Activated CD8-positive, alpha-beta memory T cell treated with anti-CD3 and anti-CD28 coated beads for 24 hours (primary cell): ENCODE data around the gene TUBB.
"Not testable (repeated sequence)": the region's sequence is repeated elsewhere in the genome, so short reads cannot be mapped to it uniquely, and the experiment has no call there.

Source experiments
- DNase-seq: peaks from one replicate; pipeline ENCODE4 v3.0.0-alpha.2; 2020

The TUBB gene

DNA sequence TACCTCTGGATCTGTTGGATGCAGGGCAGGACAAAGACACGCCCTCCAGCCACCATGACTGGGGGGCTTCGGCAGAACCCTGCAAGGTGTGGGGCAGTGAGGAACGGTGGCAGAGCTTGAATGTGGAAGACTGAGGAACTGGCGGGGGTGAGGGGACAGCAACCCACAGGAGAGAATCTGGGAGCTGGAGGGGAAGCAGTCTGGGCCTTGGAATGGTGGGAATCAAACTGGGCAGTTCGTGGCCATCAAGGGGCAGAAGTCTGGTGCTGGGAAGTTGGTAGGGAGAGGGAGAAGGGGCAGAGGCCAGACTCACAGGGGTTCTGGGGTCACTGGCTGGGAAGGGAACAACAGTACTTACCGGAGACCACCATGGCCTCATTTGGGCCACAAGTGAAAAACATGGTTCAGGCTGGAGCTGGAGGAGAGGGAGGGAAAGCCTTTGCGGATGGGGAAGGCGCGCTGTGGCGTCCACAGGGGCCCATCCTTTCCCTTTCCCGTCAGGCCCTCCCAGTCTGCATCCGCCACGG lies 21.7 kb downstream of the TUBB start:
- peak; percentile 79 for DNase-seq

DNA sequence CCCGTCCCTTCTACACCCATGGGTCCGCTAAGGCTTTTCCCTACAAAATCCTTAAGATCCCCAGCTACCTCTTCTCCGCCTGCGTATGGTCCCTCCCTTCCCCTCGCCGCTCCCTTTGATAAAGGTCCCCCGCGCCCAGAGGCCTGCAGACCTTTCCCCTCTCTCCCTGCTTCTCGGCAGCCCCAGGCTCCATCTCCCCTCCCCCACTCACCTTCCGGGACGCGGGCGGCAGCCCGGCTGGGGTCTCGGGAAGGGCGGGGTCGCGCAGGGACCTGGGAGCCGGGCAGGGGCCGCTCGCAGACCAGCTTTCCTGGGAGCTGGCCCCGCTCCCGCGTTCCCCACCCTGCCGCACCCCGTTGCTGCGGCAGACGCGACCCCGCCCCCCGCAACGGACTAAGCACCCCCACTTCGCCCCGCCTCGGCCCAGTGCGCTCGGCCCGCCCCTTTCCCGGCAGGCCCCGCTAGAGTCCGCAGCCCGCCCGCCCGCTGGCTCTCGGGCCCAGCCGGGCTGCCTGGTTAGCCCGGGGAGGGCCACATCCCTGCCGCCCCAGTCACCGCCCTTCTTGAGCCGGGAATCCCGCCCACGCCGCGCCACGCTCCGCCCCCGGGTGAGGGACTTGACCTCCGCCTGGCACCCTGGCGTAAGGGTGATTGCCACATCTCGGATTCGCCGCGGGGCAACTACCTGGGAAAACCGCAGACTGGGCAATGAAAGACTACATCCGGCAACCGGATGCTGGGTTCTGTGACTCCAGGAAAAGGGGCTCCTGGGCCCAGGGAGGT lies 22.4 kb downstream of the TUBB start, which contains the start of gene FLOT1:
Gene FLOT1 (minus strand): TSS at position 372 of the 783 bp plus-strand sequence. CDS start 498 bp downstream, outside the sequence.
- peak; percentile 99 for DNase-seq

DNA sequence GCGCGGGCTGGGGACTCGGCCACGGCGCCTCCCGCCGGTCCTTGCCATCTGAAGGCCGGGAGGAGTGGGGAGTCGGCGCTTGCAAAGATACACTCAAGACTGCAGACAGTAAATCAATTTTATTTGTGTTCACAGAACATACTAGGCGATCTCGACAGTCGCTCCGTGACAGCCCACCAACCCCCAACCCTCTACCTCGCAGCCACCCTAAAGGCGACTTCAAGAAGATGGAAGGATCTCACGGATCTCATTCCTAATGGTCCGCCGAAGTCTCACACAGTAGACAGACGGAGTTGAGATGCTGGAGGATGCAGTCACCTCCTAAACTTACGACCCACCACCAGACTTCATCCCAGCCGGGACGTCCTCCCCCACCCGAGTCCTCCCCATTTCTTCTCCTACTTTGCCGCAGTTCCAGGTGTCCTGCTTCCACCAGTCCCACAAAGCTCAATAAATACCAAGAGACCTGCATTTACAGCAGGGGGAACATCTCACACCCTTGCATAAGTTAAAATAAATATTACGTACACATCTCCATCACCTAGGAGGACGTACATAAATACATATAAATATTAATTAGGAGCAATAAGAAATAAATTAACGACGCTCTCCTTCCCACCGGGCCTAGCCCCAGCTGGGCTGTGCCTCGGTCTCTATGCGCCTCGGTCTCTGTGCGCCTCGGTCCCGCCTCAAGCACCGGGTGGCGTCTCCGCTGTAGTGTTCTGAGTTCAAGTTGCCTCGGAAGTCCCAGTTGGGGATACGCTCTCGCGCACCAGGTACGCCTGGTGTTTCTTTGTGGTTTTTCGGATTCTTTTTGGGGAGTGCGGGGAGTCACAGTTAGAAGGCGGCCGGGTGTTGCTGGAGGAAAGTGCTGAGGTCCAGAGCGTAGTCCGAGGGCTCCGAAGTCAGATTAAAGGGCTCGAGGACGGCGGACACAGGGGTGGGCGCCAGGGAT lies 23.2 kb downstream of the TUBB start:
- DNase-seq: peak; percentile 83

DNA sequence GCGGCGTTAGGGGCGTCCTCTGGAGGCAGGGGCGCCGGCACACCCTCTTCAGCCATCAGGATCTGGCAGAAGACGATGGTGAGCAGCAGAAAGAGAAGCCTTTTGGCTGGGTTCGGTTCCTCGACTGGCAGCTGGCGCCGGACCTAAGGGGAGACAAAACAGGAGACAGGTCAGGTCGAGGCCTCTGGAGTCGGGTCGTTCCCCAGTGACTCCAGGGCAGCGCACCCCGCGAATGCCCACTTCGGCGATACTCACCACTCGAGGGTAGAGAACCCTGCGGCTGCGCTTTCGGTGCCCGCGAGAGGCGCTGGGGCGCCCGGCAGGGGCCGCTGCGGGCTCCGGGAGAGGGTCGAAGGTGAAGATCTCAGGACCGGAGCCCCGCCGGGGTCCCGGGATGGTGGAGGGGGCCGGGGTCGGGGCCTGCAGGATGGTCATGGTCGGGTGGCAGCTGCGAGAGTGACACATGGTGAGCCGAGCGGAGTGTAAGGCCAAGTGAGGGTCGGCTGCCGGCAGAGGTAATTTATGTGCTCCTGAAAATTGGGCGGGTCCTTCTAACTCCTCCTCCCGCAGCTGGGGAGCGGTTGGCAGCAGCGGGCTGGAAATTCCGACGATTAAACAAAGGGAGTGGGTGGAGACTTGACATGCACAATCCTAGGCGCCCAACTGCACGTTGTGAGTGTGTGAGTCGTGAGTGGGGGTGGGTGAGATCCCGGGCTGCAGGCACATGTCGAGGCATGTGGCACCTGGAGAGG lies 24.1 kb downstream of the TUBB start, which contains the start of gene IER3:
Gene IER3 (minus strand): TSS at position 494 of the 752 bp plus-strand sequence. CDS start 29 bp downstream, at position 465.
- peak; percentile 98 for DNase-seq

DNA sequence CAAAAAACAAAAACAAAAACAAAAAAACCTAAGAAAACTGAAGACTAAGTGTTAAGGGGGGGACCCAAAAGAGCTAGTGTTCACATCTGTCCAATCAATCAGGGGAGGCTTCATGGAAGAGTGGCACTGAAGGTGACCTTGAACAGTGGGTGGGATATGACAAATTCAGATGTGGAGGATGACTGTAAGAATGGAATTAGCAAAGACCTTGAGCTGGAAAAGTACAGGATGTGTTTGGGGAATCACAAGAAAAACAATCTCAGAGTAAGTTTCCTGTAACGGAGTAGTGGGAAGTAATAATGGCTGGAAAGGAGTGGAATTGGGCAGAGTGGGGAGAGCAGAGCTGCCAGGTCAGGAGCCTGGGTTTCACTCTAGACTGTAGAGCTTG lies 27.1 kb downstream of the TUBB start:
- DNase-seq: no peak

DNA sequence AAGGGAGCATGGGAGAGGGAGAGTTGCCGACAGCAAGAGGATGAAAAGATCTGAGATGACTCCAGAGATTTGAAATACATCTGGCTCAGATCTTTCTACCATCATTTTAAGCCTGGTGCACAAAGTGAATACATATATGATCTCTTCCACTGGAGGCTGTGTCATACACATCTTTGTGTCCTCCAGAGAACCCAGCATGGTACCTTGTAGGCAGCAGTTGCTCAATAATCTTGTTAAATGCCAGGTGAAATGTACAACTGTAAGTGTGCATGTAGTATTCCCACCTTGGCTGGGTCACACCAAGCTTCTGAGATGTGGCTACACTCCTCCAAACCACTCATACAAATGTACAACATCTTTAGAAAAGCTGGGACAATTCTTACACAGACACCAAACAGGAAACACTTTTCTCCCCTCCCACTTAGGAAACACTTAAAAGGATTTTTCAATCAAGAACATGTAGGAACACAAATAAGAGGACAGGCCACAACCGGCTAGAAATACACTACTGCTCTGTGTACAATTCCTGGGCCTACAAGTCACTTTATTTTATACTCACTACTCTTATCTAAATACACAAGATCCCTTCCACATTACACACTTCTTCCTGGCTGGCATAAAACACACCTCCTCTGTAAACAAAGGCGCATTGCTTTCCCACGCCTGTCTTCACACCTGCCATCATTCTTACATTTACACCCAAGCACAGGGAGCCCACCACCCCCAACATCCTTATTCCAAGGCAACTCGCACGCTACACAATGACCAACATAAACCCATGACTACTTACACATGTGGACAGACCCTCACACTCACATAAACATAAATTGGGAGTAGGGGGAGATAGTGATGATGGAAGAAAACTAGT lies 28.0 kb downstream of the TUBB start:
- no peak for DNase-seq

DNA sequence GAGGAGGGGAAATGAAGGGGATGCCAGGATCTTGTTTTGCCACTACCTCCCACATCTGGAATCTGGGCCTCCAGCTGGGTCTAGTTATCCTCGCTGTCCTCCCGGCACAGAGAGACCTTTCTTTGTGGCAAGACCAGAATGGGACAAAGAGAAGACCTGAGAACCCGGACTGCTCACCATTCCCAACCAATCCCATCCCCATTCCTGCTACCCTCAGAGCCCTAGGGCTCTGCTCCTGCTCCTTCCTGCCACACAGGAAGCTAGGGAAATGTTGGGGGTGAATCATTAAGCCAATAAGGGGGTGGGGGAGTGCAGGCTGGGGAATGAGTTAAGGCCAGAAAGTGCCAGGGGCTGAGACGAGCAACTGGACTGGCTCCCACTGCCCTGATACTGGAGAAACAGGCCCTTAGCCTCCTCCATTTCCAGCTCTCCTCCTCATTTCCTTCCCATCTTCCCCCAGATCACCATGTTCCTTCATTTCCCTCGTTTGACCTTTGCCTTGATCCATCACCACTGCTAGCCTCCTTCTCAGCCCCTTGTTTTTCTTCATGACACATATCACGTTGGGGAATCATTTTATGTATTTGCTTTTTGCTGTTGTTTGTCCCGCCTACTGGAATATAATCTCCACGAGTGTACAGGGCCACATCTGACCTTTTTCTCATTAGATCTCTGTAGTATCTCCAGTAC lies 28.8 kb downstream of the TUBB start:
- no peak for DNase-seq

DNA sequence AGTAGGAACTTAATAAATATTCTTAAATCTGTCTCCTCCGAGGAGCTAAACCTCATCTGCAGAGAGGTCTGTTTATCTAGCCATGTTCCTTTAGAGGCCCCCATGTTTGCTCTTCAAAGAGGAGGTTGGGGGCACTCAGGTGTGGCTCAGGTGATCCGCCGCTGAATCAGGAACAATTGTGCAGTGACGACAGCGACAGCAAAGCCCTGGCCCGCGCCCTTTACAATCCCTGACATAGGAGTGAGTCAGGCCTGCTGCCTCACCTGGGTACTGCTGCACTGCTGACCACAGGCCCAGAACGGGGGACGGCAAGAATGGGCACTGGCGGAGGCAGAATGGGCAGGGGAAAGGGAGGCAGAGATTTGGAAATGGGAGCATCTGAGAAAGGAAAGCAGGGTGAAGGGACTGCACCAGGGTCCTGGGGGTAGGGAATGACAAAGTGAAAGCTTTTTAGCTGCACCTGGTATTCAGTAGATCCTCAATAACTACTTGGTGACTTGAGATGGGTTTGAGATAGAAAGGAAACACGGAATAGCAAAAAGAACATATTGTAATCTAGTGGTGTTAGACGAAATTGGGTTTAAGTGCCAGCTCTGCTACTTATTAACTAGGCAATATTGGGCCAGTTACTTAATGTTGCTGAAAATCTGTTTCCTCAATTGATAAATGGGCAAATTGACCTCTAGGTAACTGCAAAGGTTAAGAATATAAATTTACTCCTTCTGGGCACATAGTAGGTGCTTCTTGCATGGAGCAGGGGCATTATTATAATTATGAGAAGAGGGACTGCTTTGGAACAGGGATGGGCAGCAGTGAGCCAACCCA lies 29.6 kb downstream of the TUBB start:
- no peak for DNase-seq

DNA sequence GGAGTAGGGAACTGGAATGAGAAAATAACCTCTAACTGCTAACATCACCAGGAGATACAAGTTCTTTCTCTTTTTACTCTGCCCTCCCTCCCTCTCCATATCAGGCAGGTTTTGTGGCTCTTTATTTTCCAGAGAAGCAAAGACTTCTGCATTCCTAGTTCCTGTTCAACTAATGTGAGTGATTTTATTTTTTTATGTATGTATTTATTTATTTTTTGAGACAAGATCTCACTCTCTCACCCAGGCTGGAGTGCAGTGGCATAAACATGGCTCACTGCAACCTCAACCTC lies 30.2 kb downstream of the TUBB start:
- DNase-seq: no peak

DNA sequence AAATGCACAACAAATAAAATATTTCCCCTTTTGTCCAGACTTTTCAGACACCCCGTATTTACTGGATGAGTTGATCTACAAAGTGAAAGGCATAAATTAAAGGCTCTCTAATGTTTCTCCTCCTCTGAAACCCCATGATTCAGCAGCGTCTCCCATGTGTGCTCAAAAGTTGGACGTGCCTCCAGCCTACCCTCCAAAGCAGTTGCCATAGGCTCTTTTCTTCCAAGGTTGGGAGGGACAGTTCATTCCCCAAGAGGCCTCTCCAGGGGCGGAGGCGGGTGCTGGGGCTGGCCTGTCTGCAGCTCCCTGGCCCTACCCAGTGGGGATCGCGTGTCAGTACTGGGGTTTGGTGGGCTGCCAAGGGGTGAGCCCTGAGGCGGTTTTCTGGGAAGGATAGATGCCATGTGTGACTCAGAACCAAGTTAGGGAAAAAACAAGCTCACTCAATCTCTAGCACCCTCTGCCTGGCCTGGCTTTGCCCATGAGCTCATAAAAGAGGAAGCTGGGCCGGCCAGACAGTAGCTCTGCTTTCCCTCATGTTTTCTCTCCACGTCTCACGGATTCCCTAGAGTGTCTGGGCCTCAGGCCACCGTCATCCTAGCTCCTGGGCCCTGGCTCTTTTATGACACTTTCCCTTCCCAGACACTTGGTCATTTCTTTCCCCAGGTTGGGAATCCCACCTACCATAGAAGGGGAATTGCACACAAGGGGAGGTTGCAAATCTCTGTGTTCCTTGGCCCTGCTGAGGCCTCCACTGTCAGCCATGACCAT lies 32.2 kb downstream of the TUBB start:
- no peak for DNase-seq

DNA sequence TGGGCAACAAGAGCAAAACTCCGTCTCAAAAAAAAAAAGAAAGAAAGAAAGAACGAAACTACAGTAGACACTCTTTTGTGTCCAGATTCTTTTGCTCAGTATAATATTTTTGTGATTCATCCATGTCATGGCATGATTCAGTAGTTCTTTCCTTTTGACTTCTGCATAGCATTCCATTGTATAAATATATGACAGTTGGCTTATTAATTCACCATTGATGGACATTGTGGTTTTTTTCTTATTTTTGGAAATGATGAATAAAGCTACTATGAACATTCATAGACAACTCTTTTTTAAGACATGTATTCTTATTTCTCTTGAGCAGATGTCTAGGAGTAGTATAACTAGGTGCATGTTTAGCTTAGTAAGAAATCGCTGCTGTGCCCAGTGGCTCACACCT lies 34.5 kb downstream of the TUBB start:
- no peak for DNase-seq

DNA sequence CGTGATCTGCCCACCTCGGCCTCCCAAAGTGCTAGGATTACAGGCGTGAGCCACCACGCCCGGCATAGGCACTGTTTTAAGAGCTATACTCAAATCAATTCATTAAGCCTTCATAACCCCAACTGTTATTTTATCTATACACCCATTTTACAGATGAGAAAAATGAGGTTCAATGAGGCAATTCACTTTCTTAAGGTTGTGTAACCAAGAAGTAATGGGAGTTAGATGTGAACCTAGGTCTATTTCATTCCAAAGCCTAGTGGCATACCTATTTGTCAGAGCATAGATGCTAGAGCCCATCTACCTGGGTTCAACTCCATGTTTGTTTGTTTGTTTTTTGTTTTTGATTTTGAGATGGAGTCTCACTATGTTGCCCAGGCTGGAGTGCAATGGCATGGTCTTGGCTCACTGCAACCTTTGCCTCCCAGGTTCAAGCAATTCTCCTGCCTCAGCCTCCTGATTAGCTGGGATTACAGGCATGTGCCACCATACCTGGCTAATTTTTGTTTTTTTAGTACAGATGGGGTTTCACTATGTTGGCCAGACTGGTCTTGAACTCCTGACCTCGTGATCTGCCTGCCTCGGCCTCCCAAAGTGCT lies 36.4 kb downstream of the TUBB start:
- not testable (repeated sequence) for DNase-seq

DNA sequence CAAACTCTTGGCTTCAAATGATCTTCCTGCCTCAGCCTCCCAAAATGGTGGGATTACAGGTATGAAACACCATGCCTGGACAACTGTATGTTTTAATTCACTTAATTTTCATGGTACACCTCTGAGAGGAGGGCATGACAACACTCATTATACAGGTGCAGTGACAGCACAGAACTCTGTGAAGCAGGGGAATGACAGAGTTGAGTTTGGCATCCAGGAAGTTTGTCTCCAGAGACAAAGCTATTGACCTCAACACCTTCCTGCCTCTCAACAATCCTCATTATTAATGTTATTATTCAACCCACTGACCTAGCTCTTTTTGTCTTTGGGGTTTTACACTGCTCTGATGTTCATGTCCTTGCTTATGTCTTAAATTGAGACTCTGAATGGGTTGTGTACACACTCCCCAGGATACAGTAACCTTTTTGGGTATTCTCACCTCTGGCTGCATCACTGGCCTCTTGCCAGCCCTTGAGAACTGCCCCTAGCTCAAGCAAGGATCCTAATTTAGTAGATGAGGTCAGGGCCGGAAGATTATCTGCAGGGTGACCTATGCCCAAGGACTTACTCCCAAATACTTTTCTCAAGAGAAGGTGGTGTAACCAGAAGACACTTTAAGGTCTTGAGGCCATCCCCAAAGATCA lies 37.2 kb downstream of the TUBB start:
- no peak for DNase-seq

DNA sequence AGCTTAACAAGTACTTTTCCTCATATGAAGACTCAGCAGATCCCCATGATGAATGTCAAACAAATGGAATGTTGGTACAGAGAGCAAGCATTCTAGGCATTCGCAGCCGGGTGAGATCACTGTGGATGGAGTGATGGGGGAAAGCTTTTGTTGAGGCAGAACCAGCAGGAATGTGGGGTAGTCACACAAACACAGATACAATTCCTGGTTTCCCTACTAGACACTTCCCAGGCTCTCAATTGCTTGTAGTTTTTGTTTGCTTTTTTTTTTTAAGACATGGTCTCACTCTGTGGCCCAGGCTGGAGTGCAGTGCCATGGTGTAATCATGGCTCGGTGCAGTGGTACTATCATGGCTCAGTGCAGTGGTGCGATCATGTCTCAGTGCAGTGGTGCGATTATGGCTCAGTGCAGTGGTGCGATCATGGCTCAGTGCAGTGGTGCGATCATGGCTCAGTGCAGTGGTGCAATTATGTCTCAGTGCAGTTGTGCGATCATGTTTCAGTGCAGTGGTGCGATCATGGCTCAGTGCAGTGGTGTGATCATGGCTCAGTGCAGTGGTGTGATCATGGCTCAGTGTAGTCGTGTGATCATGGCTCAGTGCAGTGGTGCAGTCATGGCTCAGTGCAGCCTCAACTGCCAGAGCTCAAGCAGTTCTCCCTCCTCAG lies 39.6 kb downstream of the TUBB start:
- no peak for DNase-seq

DNA sequence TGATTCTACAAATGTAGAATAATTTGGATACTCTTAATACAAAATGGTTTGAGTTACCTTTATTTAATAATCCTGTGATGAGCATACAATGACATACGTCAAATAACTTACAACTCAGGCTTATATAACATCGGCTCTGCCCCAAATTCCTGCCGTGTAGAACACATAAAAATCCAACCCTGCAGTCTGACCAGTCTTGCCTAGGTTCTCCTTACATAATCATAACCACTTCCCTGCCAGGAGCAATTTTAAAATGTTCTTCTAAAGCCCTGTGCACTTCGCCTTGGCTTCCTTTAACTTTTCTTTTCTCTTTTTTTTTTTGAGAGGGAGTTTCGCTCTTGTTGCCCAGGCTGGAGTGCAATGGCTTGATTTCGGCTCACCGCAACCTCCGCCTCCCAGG lies 40.4 kb downstream of the TUBB start:
- DNase-seq: no peak

DNA sequence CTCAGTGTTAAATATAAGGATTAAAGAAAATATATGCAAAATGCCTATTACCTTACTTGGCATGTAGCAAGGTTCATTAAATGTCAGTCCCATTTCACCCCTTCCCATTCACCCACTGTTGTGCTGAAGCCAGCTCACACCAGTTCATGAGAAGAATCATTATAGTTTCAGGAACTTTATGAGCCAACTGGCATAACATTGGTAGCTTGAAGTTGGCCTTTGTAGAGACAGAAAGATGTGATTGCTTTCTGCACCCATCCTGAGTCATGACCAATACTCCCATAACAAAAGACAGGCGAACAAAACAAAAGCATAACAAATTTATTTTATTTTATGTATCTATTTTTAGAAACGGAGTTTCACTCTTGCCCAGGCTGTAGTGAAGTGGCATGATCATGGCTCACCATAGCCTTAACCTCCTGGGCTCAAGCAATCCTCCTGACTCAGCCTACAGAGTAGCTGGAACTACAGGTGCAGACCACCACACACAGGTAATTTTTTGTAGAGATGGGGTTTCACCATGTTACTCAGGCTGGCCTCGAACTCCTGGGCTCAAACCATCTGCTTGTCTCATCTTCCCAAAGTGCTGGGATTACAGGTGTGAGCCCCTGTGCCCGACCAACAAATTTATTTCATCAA lies 41.8 kb downstream of the TUBB start:
- DNase-seq: no peak

DNA sequence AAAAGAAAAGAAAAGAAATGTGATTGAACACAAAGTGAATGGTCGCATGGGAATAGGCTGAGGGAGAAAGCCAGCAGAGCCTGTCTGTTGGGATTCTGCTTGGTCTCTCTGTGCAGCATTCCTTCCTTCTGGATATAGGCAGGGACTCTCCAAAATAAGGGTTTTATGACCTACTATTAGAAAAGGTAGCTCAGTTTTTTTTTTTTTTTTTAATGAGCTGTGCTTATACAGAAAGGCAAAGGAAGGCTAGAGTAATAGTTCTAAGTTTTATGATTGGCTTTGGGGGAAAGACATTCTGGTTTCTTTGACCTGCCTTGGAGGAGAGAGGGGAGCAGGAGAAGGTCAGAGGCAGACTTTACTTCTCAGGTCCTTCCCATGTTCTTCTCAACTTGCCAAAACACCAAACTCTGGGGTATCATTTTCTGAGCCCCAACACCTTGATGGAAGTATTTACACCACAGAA lies 43.0 kb downstream of the TUBB start:
- no peak for DNase-seq
